Gastroesophageal sphincter (tissue), 4 donors: ENCODE results near the gene LTBR. TPM values are rescaled to one million over a fixed set of nuclear protein-coding genes. Genes with fewer than 3 reads are reported as not detected.

Experiments
- ATAC-seq: fragments of 150-250 bp; one replicate; pipeline ENCODE4 v1.9.1; 2016; ENCODE audit warnings: mild to moderate bottlenecking, moderate library complexity
- H3K27ac ChIP-seq, 4 donors: fragments of 200-600 bp; sonication (generic) in 3 of 4; 1 replicate in 3 of 4; 2 replicates in 1 of 4; pipeline ENCODE4 v1.5.1; 2016 to 2019
- H3K27me3 ChIP-seq: fragments of 200-600 bp; sonication (generic); one replicate; pipeline ENCODE4 v1.5.1; 2019
- H3K36me3 ChIP-seq, 2 donors: fragments of 200-600 bp; sonication (generic); one replicate each; pipeline ENCODE4 v1.5.1; 2019; ENCODE audit warnings: control low read depth in 1 of 2
- H3K4me1 ChIP-seq, 3 donors: fragments of 200-600 bp; sonication (generic); 1 replicate in 2 of 3; 2 replicates in 1 of 3; pipeline ENCODE4 v1.5.1; 2016 to 2019; ENCODE audit warnings: control low read depth in 2 of 3
- H3K4me3 ChIP-seq, 2 donors: fragments of 200-600 bp; sonication (generic); one replicate each; pipeline ENCODE4 v1.5.1; 2019; ENCODE audit warnings: mild to moderate bottlenecking in 1 of 2, moderate library complexity in 1 of 2
- H3K9me3 ChIP-seq, 3 donors: fragments of 200-600 bp; sonication (generic); one replicate each; pipeline ENCODE4 v1.5.1; 2017 to 2019; ENCODE audit warnings: control low read depth in 2 of 3
- CTCF ChIP-seq, 4 experiments: fragments of 200-600 bp in 2 of 4; fragments of 450-650 bp in 2 of 4; sonication (generic) in 1 of 4; IDR thresholded peaks; one replicate each; pipeline ENCODE4 v1.5.1; 2017 to 2019; ENCODE audit warnings: antibody characterized with exemption in 4 of 4, mild to moderate bottlenecking in 2 of 4, moderate library complexity in 2 of 4
- EP300 ChIP-seq: sonication (generic); formaldehyde crosslinking; IDR thresholded peaks from one replicate; pipeline ENCODE4 v1.6.1; 2017; ENCODE audit warnings: antibody characterized with exemption, mild to moderate bottlenecking
- POLR2A ChIP-seq, 2 donors: fragments of 450-650 bp; IDR thresholded peaks; one replicate each; pipeline ENCODE4 v1.6.1; 2017; ENCODE audit warnings: antibody characterized with exemption in 2 of 2, mild to moderate bottlenecking in 2 of 2, moderate library complexity in 1 of 2
- POLR2AphosphoS5 ChIP-seq: sonication (generic); formaldehyde crosslinking; IDR thresholded peaks from one replicate; pipeline ENCODE4 v1.6.1; 2017; ENCODE audit warnings: antibody characterized with exemption
- WGBS, 2 donors: methylation state at CpG; one replicate each; pipeline ENCODE4 v1.1.5; 2018; ENCODE audit warnings: low coverage in 1 of 2; 5-methylcytosine and 5-hydroxymethylcytosine counted together
- total RNA-seq, 4 donors: library from RNA; depleted of rRNA; stranded (reverse); fragments of >200 nt; gene quantifications; one replicate each; pipeline ENCODE4 v1.1.0, GENCODE V29; 2016

Gene LTBR
- total RNA-seq, 4 donors from 2014 or later = 86.5 to 139 (median 119) TPM

DNA sequence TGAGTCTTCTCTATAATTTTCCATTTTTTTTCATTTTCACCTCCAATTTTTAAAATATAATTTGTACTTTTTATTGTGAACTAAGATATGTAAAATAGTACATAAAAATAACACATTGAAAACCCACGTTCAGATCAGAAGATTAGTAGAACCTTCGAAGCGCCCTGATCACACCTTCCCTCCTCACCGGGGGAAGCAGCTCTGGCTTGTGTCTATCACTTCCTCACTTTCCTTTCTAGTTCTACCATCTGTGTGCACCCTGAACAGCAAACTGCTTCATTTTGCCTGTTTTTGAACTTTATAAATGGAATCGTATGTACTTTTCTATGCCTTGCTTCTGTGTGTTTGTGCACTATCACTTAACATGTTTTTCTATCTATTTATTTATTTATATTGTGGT is 49.0 kb downstream of the LTBR start:
- Histone ChIP-seq H3K4me3 (no peak overlapping the region), H3K9me3 (no peaks in the 10 kb centered on the region), H3K36me3 (no peaks in the 10 kb centered on the region), H3K4me1 (peaks cover 9 to 17% (median 10%) of the 10 kb centered on the region in 3 donors), H3K27ac (no peak overlapping the region), H3K27me3 (no peaks in the 10 kb centered on the region)
- TF ChIP-seq EP300 (no peak), POLR2AphosphoS5 (no peak), POLR2A (IDR thresholded peaks at IDR 0.05) (no peak), CTCF (IDR thresholded peaks at IDR 0.05) (no peak)
- WGBS, 2 donors = 84 to 86% methylated on average over 4 to 5 of the region's 5 CpGs
- ATAC-seq = no peak

- WGBS, 2 donors = 67 to 80% methylated on average over 4 to 9 of the region's 17 CpGs
- no peak overlapping the region for H3K27ac ChIP-seq
- peaks cover 9 to 17% (median 10%) of the 10 kb centered on the region in 3 donors for H3K4me1 ChIP-seq
- peaks cover 0 to 11% of the 10 kb centered on the region in 2 donors for H3K36me3 ChIP-seq
- H3K9me3 ChIP-seq = no peaks in the 10 kb centered on the region
- no peak overlapping the region for H3K4me3 ChIP-seq
- no peaks in the 10 kb centered on the region for H3K27me3 ChIP-seq
- ATAC-seq = no peak
- TF ChIP-seq POLR2A (IDR thresholded peaks at IDR 0.05) (no peak), CTCF (IDR thresholded peaks at IDR 0.05) (no peak), POLR2AphosphoS5 (no peak), EP300 (no peak)
Observed at GRCh38 chr12:6434205-6435140, 50.5 kb downstream of the LTBR start.

DNA sequence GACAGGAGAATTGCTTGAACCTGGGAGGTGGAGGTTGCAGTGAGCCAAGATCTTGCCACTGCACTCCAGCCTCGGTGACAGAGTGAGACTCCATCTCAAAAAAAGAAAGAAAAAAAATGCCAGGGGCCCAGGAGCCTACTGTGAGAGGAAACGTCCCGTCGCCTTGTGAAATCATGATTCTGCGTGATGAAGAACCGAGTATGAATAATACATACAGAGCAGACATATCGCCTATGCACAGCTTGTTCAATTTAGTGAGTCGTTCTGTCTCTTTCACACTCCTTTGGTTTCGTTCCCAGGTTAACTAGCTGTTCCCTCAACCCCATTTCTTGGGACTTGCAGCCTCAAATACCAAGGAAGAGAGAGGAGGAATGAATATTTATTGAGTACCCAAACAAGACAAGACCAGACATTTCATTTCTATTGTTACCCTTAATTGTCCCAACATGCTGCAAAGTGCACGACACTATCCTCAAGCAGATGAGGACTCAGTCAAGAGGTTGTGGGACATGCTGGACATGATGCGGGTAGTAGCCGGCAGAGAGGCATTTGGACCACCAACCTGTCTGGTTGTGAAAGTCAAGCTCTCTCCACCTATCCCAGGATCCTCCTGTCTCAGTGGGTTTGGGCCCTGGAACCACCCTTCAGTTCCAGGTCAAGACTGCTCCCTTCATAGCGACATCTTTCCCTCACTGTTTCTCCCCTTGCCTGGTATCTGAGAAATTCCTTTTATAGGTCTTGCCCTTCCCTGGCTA is 52.2 kb downstream of the LTBR start:
- Histone ChIP-seq H3K9me3 (no peaks in the 10 kb centered on the region), H3K27ac (no peak overlapping the region), H3K36me3 (peaks cover 0 to 17% of the 10 kb centered on the region in 2 donors), H3K27me3 (no peaks in the 10 kb centered on the region), H3K4me3 (no peak overlapping the region), H3K4me1 (peaks cover 0 to 6% (median 3%) of the 10 kb centered on the region in 3 donors)
- WGBS, 2 donors = 83 to 94% methylated on average over 10 to 13 of the region's 13 CpGs
- ATAC-seq = no peak
- TF ChIP-seq CTCF (IDR thresholded peaks at IDR 0.05) (no peak), POLR2A (IDR thresholded peaks at IDR 0.05) (no peak), POLR2AphosphoS5 (no peak), EP300 (no peak)

- no peak overlapping the region for H3K4me3 ChIP-seq
- H3K27me3 ChIP-seq = no peaks in the 10 kb centered on the region
- H3K36me3 ChIP-seq = peaks cover 0 to 24% of the 10 kb centered on the region in 2 donors
- TF ChIP-seq POLR2AphosphoS5 (no peak), EP300 (no peak), POLR2A (IDR thresholded peaks at IDR 0.05) (no peak), CTCF (IDR thresholded peaks at IDR 0.05) (no peak)
- no peak for ATAC-seq
- H3K27ac ChIP-seq = no peak overlapping the region
- 68 to 83% methylated on average over 2 to 3 of the region's 3 CpGs for WGBS, 2 donors
- no peaks in the 10 kb centered on the region for H3K9me3 ChIP-seq
- H3K4me1 ChIP-seq = no peaks in the 10 kb centered on the region
Observed at GRCh38 chr12:6437586-6437985, 53.6 kb downstream of the LTBR start.
